Esophagus muscularis mucosa (tissue), 4 donors: ENCODE data around the gene DBH. TPM values are rescaled to one million over a fixed set of nuclear protein-coding genes. Genes with fewer than 3 reads are reported as not detected.
A peak's percentile ranks its signal among the peaks of the same experiment; 100 is the strongest.

Source experiments
- DNase-seq: peaks from one replicate; pipeline ENCODE4 v3.0.0-alpha.2; 2017; ENCODE audit errors: extremely low spot score
- H3K27ac ChIP-seq, 4 donors: fragments of 200-600 bp; sonication (generic); replicated peaks in 1 of 4; 1 replicate in 3 of 4; 2 replicates in 1 of 4; pipeline ENCODE4 v1.5.1; 2016 to 2019; ENCODE audit warnings: mild to moderate bottlenecking in 1 of 4
- H3K27me3 ChIP-seq, 4 donors: fragments of 200-600 bp; sonication (generic); one replicate each; pipeline versions ENCODE4 v1.5.1 to v1.6.0; 2016 to 2019
- H3K36me3 ChIP-seq, 4 donors: fragments of 200-600 bp; sonication (generic); one replicate each; pipeline ENCODE4 v1.5.1; 2016 to 2019
- H3K4me1 ChIP-seq, 4 donors: fragments of 200-600 bp; sonication (generic); one replicate each; pipeline ENCODE4 v1.5.1; 2016 to 2019
- H3K4me3 ChIP-seq, 4 donors: fragments of 200-600 bp; sonication (generic); 1 replicate in 2 of 4; 2 replicates in 2 of 4; pipeline ENCODE4 v1.5.1; 2016 to 2019; ENCODE audit warnings: mild to moderate bottlenecking in 4 of 4, moderate library complexity in 1 of 4
- H3K9me3 ChIP-seq, 4 donors: fragments of 200-600 bp; sonication (generic); 1 replicate in 3 of 4; 2 replicates in 1 of 4; pipeline ENCODE4 v1.5.1; 2016 to 2019
- CTCF ChIP-seq, 3 experiments: fragments of 200-600 bp in 2 of 3; fragments of 450-650 bp in 1 of 3; sonication (generic) in 2 of 3; IDR thresholded peaks; one replicate each; pipeline ENCODE4 v1.5.1; 2017 to 2019; ENCODE audit warnings: antibody characterized with exemption in 3 of 3, mild to moderate bottlenecking in 2 of 3, moderate library complexity in 1 of 3
- EP300 ChIP-seq: sonication (generic); formaldehyde crosslinking; IDR thresholded peaks from one replicate; pipeline ENCODE4 v1.6.1; 2017; ENCODE audit warnings: antibody characterized with exemption
- POLR2A ChIP-seq: fragments of 450-650 bp; IDR thresholded peaks from one replicate; pipeline ENCODE4 v1.6.1; 2017; ENCODE audit warnings: antibody characterized with exemption, moderate library complexity, mild to moderate bottlenecking, low read depth
- POLR2AphosphoS5 ChIP-seq, 2 donors: sonication (generic); formaldehyde crosslinking; IDR thresholded peaks; one replicate each; pipeline ENCODE4 v1.6.1; 2017; ENCODE audit warnings: antibody characterized with exemption in 2 of 2
- WGBS: methylation state at CpG from one replicate; pipeline ENCODE4 v1.1.5; 2018; 5-methylcytosine and 5-hydroxymethylcytosine counted together
- intact Hi-C: fragments of 100-400 bp; cut with DNase I; formaldehyde crosslinking; loops from one replicate; pipeline ENCODE4 v1.15.1; 2023
- total RNA-seq, 4 donors: library from RNA; depleted of rRNA; stranded (reverse); fragments of >200 nt; gene quantifications; one replicate each; pipeline versions ENCODE4 v1.1.0 to v1.2.1, GENCODE V29; 2016

Gene DBH
- total RNA-seq, 4 donors from 2014 or later = 0.06 TPM; not detected in 3

GRCh38 chr9:133607976-133608375, 28.2 kb upstream of the DBH start:
- no peaks in the 10 kb centered on the region for H3K36me3 ChIP-seq
- peaks cover 2 to 100% (median 31%) of the 10 kb centered on the region in 4 donors for H3K27me3 ChIP-seq
- intact Hi-C loops = no loop called here

GRCh38 chr9:133608382-133608781, 27.8 kb upstream of the DBH start:
- 75% methylated on average over 7 of the region's 7 CpGs for WGBS
- intact Hi-C loops = no loop called here
- H3K27ac ChIP-seq = no peak overlapping the region
- no peak overlapping the region for H3K4me3 ChIP-seq
- peaks cover 2 to 100% (median 31%) of the 10 kb centered on the region in 4 donors for H3K27me3 ChIP-seq
- H3K9me3 ChIP-seq = no peaks in the 10 kb centered on the region
- no peak for DNase-seq
- no peaks in the 10 kb centered on the region for H3K36me3 ChIP-seq
- peaks cover 0 to 12% (median 4%) of the 10 kb centered on the region in 4 donors for H3K4me1 ChIP-seq
- TF ChIP-seq EP300 = no peak
- TF ChIP-seq CTCF (IDR thresholded peaks at IDR 0.05) = no peak
- TF ChIP-seq POLR2AphosphoS5 (IDR thresholded peaks at IDR 0.05) = no peak
- no peak for TF ChIP-seq POLR2A

More at GRCh38 chr9:133607976-133608375, 28.2 kb upstream of the DBH start:
- Histone ChIP-seq H3K9me3 (no peaks in the 10 kb centered on the region), H3K4me3 (no peak overlapping the region), H3K27ac (no peak overlapping the region), H3K4me1 (peaks cover 0 to 12% (median 4%) of the 10 kb centered on the region in 4 donors)
- DNase-seq = no peak
- TF ChIP-seq EP300 (no peak), CTCF (IDR thresholded peaks at IDR 0.05) (no peak), POLR2A (no peak)
- 86% methylated on average over 5 of the region's 8 CpGs for WGBS

- Histone ChIP-seq H3K27ac (no peak overlapping the region), H3K4me3 (peak overlapping the region in 2 of 4 donors; percentile 20 to 34), H3K9me3 (no peaks in the 10 kb centered on the region), H3K27me3 (peaks cover 2 to 100% (median 31%) of the 10 kb centered on the region in 4 donors), H3K4me1 (peaks cover 0 to 12% (median 4%) of the 10 kb centered on the region in 4 donors), H3K36me3 (no peaks in the 10 kb centered on the region)
- no peak for TF ChIP-seq POLR2AphosphoS5 (IDR thresholded peaks at IDR 0.05)
- TF ChIP-seq CTCF (IDR thresholded peaks at IDR 0.05) = no peak
- TF ChIP-seq POLR2A = no peak
- TF ChIP-seq EP300 = no peak
- DNase-seq = no peak
- intact Hi-C loops = no loop called here
- WGBS = no CpG with 5 or more reads among the region's 41 CpGs
Measured at GRCh38 chr9:133608889-133609288, 27.3 kb upstream of the DBH start.

- Histone ChIP-seq H3K4me3 (peak within 1 kb of the TSS in 2 of 4 donors; percentile 20 to 34), H3K27ac (no peak within 1 kb of the TSS), H3K27me3 (peaks cover 2 to 100% (median 31%) of the 10 kb centered on the region in 4 donors), H3K4me1 (peaks cover 0 to 12% (median 4%) of the 10 kb centered on the region in 4 donors), H3K36me3 (no peaks in the 10 kb centered on the region), H3K9me3 (no peaks in the 10 kb centered on the region)
- no peak for DNase-seq
- no peak for TF ChIP-seq EP300
- TF ChIP-seq CTCF (IDR thresholded peaks at IDR 0.05) = no peak
- no peak for TF ChIP-seq POLR2AphosphoS5 (IDR thresholded peaks at IDR 0.05)
- no peak for TF ChIP-seq POLR2A
- 46% methylated on average over 11 of the region's 61 CpGs for WGBS
- intact Hi-C loops = no loop called here
Measured at GRCh38 chr9:133609311-133610098, 26.7 kb upstream of the DBH start, which contains the start of gene FAM163B. TSS of gene FAM163B (minus strand) at chr9:133609389. CDS start at chr9:133580223, 29,166 bp downstream.
